Hepatocyte (in vitro differentiated cells): ENCODE measurements around the gene RNF224. TPM values are rescaled to one million over a fixed set of nuclear protein-coding genes. Genes with fewer than 3 reads are reported as not detected.

Source experiments
- DNase-seq: peaks from one replicate; pipeline ENCODE4 v3.0.0-alpha.2; 2016; ENCODE audit warnings: low spot score
- H2AFZ ChIP-seq: fragments of 200-600 bp; sonication (generic); 2 replicates; pipeline ENCODE4 v1.6.0; 2016; ENCODE audit warnings: antibody characterized with exemption, mild to moderate bottlenecking
- H3K27ac ChIP-seq: fragments of 200-600 bp; sonication (generic); 2 replicates; pipeline ENCODE4 v1.5.1; 2016; ENCODE audit warnings: mild to moderate bottlenecking
- H3K27me3 ChIP-seq: fragments of 200-600 bp; sonication (generic); 2 replicates; pipeline ENCODE4 v1.6.1; 2016
- H3K36me3 ChIP-seq: fragments of 200-600 bp; sonication (generic); replicated peaks from 2 replicates; pipeline ENCODE4 v1.5.1; 2016; ENCODE audit warnings: low read depth; ENCODE audit not compliant: insufficient read depth
- H3K4me1 ChIP-seq: fragments of 200-600 bp; sonication (generic); 2 replicates; pipeline ENCODE4 v1.5.1; 2016; ENCODE audit warnings: mild to moderate bottlenecking, moderate library complexity; ENCODE audit not compliant: insufficient read depth
- H3K4me2 ChIP-seq: fragments of 200-600 bp; sonication (generic); 2 replicates; pipeline ENCODE4 v1.6.0; 2016
- H3K4me3 ChIP-seq: fragments of 200-600 bp; sonication (generic); 2 replicates; pipeline ENCODE4 v1.5.1; 2016; ENCODE audit warnings: mild to moderate bottlenecking
- H3K79me2 ChIP-seq: fragments of 200-600 bp; sonication (generic); 2 replicates; pipeline ENCODE4 v1.6.0; 2017; ENCODE audit warnings: mild to moderate bottlenecking
- H3K9me2 ChIP-seq: fragments of 200-600 bp; sonication (generic); replicated peaks from 2 replicates; pipeline ENCODE4 v1.6.0; 2017; ENCODE audit warnings: mild to moderate bottlenecking; ENCODE audit not compliant: insufficient read depth
- H3K9me3 ChIP-seq: fragments of 200-600 bp; sonication (generic); 2 replicates; pipeline ENCODE4 v1.5.1; 2016; ENCODE audit warnings: low read depth, mild to moderate bottlenecking
- H4K20me1 ChIP-seq: fragments of 200-600 bp; sonication (generic); 2 replicates; pipeline ENCODE4 v1.6.0; 2016; ENCODE audit warnings: mild to moderate bottlenecking; ENCODE audit not compliant: insufficient read depth, poor library complexity, severe bottlenecking
- CTCF ChIP-seq: fragments of 200-600 bp; sonication (generic); IDR thresholded peaks from 2 replicates; pipeline ENCODE4 v1.5.1; 2016; ENCODE audit warnings: antibody characterized with exemption, mild to moderate bottlenecking; ENCODE audit not compliant: poor library complexity
- EZH2 ChIP-seq: fragments of 200-600 bp; sonication (generic); IDR thresholded peaks from 2 replicates; pipeline ENCODE4 v1.6.1; 2016; ENCODE audit warnings: antibody characterized with exemption, mild to moderate bottlenecking, borderline replicate concordance
- EZH2phosphoT487 ChIP-seq: fragments of 200-600 bp; sonication (generic); IDR thresholded peaks from one replicate; pipeline ENCODE4 v1.6.1; 2018; ENCODE audit warnings: antibody characterized with exemption, mild to moderate bottlenecking, low read depth, moderate library complexity; ENCODE audit not compliant: unreplicated experiment, severe bottlenecking
- whole genome bisulfite sequencing: methylation state at CpG from one replicate; pipeline ENCODE4 v1.1.6; 2016; ENCODE audit warnings: low lambda C conversion rate; ENCODE audit errors: missing lambda C conversion rate; 5-methylcytosine and 5-hydroxymethylcytosine counted together
- polyA plus RNA-seq: library from polyadenylated mRNA; unstranded; fragments of >200 nt; fragmentation: Nextera tagmentation; extraction: Ambion mirVana; gene quantifications from 2 replicates; pipeline ENCODE4 v1.2.1, GENCODE V29; 2016
- total RNA-seq: library from RNA; depleted of rRNA; stranded (reverse); fragments of >200 nt; gene quantifications from 2 replicates; pipeline ENCODE4 v1.2.3, GENCODE V29; 2014

RNF224 gene
- total and polyA plus RNA-seq, 2 experiments from 2014 or later = 1.1 to 1.4 TPM

DNA sequence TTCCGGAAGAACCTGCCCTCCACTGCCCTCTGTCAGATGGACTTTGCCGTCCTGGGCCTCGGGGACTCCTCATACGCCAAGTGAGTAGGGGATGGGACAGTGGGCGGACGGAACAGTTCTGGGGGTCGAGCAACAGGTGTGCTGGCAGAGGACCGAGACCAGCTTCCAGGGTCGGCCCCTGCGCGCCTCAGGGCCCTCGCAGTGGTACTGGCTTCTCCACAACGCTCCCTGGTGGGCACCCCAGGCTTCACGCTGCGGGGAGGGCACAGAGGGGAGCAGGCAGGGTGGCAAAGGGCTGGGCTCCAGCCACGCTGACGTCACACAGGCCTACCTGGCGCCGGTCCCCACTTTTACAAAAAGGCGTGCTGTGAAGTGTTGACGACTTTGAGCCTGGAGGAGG lies 14.8 kb upstream of the RNF224 start:
- Histone ChIP-seq H3K4me1 (peaks cover 8% of the 10 kb centered on the region), H2AFZ (no peak overlapping the region), H3K27ac (no peak overlapping the region), H3K79me2 (no peaks in the 10 kb centered on the region), H3K4me3 (no peak overlapping the region), H3K36me3 (no peaks in the 10 kb centered on the region), H3K4me2 (no peak overlapping the region), H3K27me3 (no peaks in the 10 kb centered on the region), H4K20me1 (no peaks in the 10 kb centered on the region), H3K9me3 (no peaks in the 10 kb centered on the region), H3K9me2 (no peaks in the 10 kb centered on the region)
- 94% methylated on average over 19 of the region's 21 CpGs for WGBS
- TF ChIP-seq CTCF (no peak), EZH2phosphoT487 (no peak), EZH2 (no peak)
- DNase-seq = no peak

- Histone ChIP-seq H3K79me2 (no peaks in the 10 kb centered on the region), H3K9me3 (no peaks in the 10 kb centered on the region), H4K20me1 (no peaks in the 10 kb centered on the region), H3K27ac (no peak overlapping the region), H3K36me3 (no peaks in the 10 kb centered on the region), H3K4me1 (peaks cover 15% of the 10 kb centered on the region), H3K9me2 (no peaks in the 10 kb centered on the region), H3K4me2 (no peak overlapping the region), H3K4me3 (no peak overlapping the region), H2AFZ (no peak overlapping the region), H3K27me3 (no peaks in the 10 kb centered on the region)
- DNase-seq = no peak
- TF ChIP-seq EZH2 (no peak), CTCF (peak; percentile 12), EZH2phosphoT487 (no peak)
- 95% methylated on average over 42 of the region's 49 CpGs for WGBS
These were observed 13.9 kb upstream of the RNF224 start for GRCh38 chr9:137213160-137214060.

DNA sequence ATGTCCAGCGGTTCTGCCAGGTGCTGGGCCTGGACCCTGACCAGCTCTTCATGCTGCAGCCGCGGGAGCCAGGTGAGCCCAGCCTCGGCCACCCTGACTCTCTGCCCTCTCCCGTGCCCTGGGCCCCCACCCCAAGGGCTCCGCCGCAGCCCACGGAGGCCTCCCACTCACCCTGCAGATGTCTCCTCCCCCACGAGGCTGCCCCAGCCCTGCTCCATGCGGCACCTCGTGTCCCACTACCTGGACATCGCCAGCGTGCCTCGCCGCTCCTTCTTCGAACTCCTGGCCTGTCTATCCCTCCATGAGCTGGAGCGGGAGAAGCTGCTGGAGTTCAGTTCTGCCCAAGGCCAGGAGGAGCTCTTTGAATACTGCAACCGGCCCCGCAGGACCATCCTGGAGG lies 12.7 kb upstream of the RNF224 start:
- TF ChIP-seq CTCF (no peak), EZH2phosphoT487 (no peak), EZH2 (no peak)

More for the DNA sequence above, 12.7 kb upstream of the RNF224 start:
- Histone ChIP-seq H3K4me2 (no peak overlapping the region), H4K20me1 (no peaks in the 10 kb centered on the region), H2AFZ (no peak overlapping the region), H3K9me2 (no peaks in the 10 kb centered on the region), H3K27me3 (no peaks in the 10 kb centered on the region), H3K79me2 (no peaks in the 10 kb centered on the region), H3K27ac (no peak overlapping the region), H3K36me3 (no peaks in the 10 kb centered on the region), H3K4me1 (peaks cover 22% of the 10 kb centered on the region), H3K9me3 (no peaks in the 10 kb centered on the region), H3K4me3 (no peak overlapping the region)
- no peak for DNase-seq
- 95% methylated on average over 7 of the region's 19 CpGs for WGBS
